H1 (cell line): ENCODE measurements around the gene POLA1. TPM values are rescaled to one million over a fixed set of nuclear protein-coding genes. Genes with fewer than 3 reads are reported as not detected.

Source experiments
- CTCF ChIA-PET: fragments of 300-600 bp; sonication (Branson Sonifier 250); formaldehyde crosslinking; loops from one replicate; lab custom pipeline; 2021; ENCODE audit not compliant: partially characterized antibody; lab: Charles Lee
- POLR2A ChIA-PET: fragments of 300-600 bp; sonication (Branson Sonifier 250); formaldehyde crosslinking; loops from one replicate; lab custom pipeline; 2021; ENCODE audit warnings: inconsistent platforms; ENCODE audit not compliant: partially characterized antibody; lab: Charles Lee
- DNase-seq, 2 experiments: peaks; one replicate each; pipeline versions ENCODE4 v3.0.0 to v3.0.0-alpha.2; 2010 to 2022; ENCODE audit warnings: low spot score in 2 of 2, low read depth in 1 of 2, mixed read lengths in 1 of 2
- FAIRE-seq: peaks from 2 replicates; lab custom pipeline; 2011; peaks lifted over from hg19 to GRCh38; lab: Jason Lieb, UNC
- H2AFZ ChIP-seq: 2 replicates; pipeline ENCODE4 v1.8.1; 2012; ENCODE audit warnings: low read length, inconsistent platforms
- H2AK5ac ChIP-seq: 2 replicates; pipeline ENCODE4 v1.6.1; 2013; ENCODE audit warnings: low read depth, low read length
- H2BK120ac ChIP-seq: replicated peaks from 2 replicates; pipeline ENCODE3; 2013; ENCODE audit warnings: low read depth, low read length, inconsistent platforms
- H2BK12ac ChIP-seq: 2 replicates; pipeline ENCODE4 v1.6.1; 2013; ENCODE audit warnings: low read depth, low read length
- H2BK15ac ChIP-seq: 2 replicates; pipeline ENCODE4 v1.6.1; 2013; ENCODE audit warnings: low read length
- H2BK20ac ChIP-seq: 2 replicates; pipeline ENCODE4 v1.6.1; 2013; ENCODE audit warnings: low read length
- H2BK5ac ChIP-seq: 2 replicates; pipeline ENCODE4 v1.6.1; 2013; ENCODE audit warnings: low read depth, low read length
- H3K14ac ChIP-seq: 2 replicates; pipeline ENCODE4 v1.6.1; 2013; ENCODE audit warnings: inconsistent platforms; ENCODE audit not compliant: insufficient read length
- H3K18ac ChIP-seq: 2 replicates; pipeline ENCODE4 v1.6.1; 2013; ENCODE audit warnings: low read length; ENCODE audit errors: extremely low read depth
- H3K23ac ChIP-seq: 2 replicates; pipeline ENCODE4 v1.6.1; 2013; ENCODE audit warnings: inconsistent platforms; ENCODE audit not compliant: insufficient read length
- H3K23me2 ChIP-seq: 2 replicates; pipeline ENCODE4 v1.6.1; 2013; ENCODE audit warnings: low read depth, low read length
- H3K27ac ChIP-seq: 2 replicates; pipeline ENCODE4 v1.6.1; 2011; ENCODE audit warnings: low read depth, low read length, inconsistent platforms
- H3K27me3 ChIP-seq, 4 experiments: replicated peaks in 1 of 4; 1 replicate in 1 of 4; 2 replicates in 3 of 4; pipeline versions ENCODE4 v1.6.1 to v1.8.1; 2011 to 2013; ENCODE audit warnings: low read length in 3 of 4, mild to moderate bottlenecking in 3 of 4, inconsistent platforms in 2 of 4, mixed read lengths in 2 of 4, moderate library complexity in 1 of 4; ENCODE audit not compliant: control insufficient read depth in 3 of 4, insufficient read depth in 3 of 4; ENCODE audit errors: extremely low read depth in 1 of 4
- H3K36me3 ChIP-seq, 4 experiments: 2 replicates each; pipeline versions ENCODE4 v1.6.1 to v1.8.1; 2011 to 2013; ENCODE audit warnings: mild to moderate bottlenecking in 4 of 4, low read length in 3 of 4, moderate library complexity in 2 of 4, control low read depth in 1 of 4, inconsistent platforms in 1 of 4; ENCODE audit not compliant: insufficient read depth in 4 of 4, control insufficient read depth in 2 of 4
- H3K4ac ChIP-seq: replicated peaks from 2 replicates; pipeline ENCODE3; 2013; ENCODE audit warnings: low read length, low read depth, mixed read lengths, inconsistent platforms; ENCODE audit not compliant: insufficient read length
- H3K4me1 ChIP-seq, 4 experiments: replicated peaks in 1 of 4; 1 replicate in 1 of 4; 2 replicates in 3 of 4; pipeline versions ENCODE4 v1.6.1 to v1.8.1; 2011 to 2013; ENCODE audit warnings: low read length in 3 of 4, inconsistent platforms in 2 of 4, mixed read lengths in 1 of 4; ENCODE audit not compliant: insufficient read depth in 4 of 4, control insufficient read depth in 3 of 4
- H3K4me2 ChIP-seq, 2 experiments: 2 replicates each; pipeline versions ENCODE4 v1.6.1 to v1.8.1; 2011 to 2013; ENCODE audit warnings: low read depth in 2 of 2, low read length in 2 of 2, control low read depth in 1 of 2, inconsistent platforms in 1 of 2, mild to moderate bottlenecking in 1 of 2; ENCODE audit not compliant: insufficient read depth in 1 of 2
- H3K4me3 ChIP-seq, 4 experiments: fragments of 200-600, 300-600 bp in 1 of 4; sonication (generic), shearing (Covaris generic), sonication (Bioruptor Twin) in 1 of 4; 2 replicates each; pipeline versions ENCODE4 v1.5.1 to v1.8.1; 2011 to 2016; ENCODE audit warnings: low read length in 4 of 4, low read depth in 3 of 4, control low read depth in 2 of 4, inconsistent platforms in 2 of 4, mild to moderate bottlenecking in 2 of 4, mixed read lengths in 1 of 4, moderate library complexity in 1 of 4; ENCODE audit not compliant: insufficient read depth in 2 of 4; ENCODE audit errors: extremely low read depth in 1 of 4
- H3K56ac ChIP-seq: replicated peaks from 2 replicates; pipeline ENCODE3; 2013; ENCODE audit warnings: low read depth, mild to moderate bottlenecking, mixed read lengths, low read length, inconsistent platforms; ENCODE audit not compliant: insufficient read length
- H3K79me1 ChIP-seq: 2 replicates; pipeline ENCODE4 v1.6.1; 2013; ENCODE audit warnings: low read depth, low read length, control low read depth
- H3K79me2 ChIP-seq, 2 experiments: 2 replicates each; pipeline versions ENCODE4 v1.6.1 to v1.8.1; 2012 to 2013; ENCODE audit warnings: low read length in 2 of 2, mild to moderate bottlenecking in 2 of 2, inconsistent platforms in 1 of 2; ENCODE audit not compliant: insufficient read depth in 2 of 2, control insufficient read depth in 1 of 2
- H3K9ac ChIP-seq, 4 experiments: replicated peaks in 1 of 4; 1 replicate in 1 of 4; 2 replicates in 3 of 4; pipeline versions ENCODE4 v1.6.1 to v1.8.1; 2011 to 2013; ENCODE audit warnings: low read depth in 3 of 4, low read length in 3 of 4, control low read depth in 2 of 4, mild to moderate bottlenecking in 2 of 4, moderate library complexity in 2 of 4, inconsistent platforms in 1 of 4; ENCODE audit errors: extremely low read depth in 1 of 4
- H3K9me3 ChIP-seq, 2 experiments: 2 replicates each; pipeline versions ENCODE4 v1.6.1 to v1.8.1; 2012 to 2013; ENCODE audit warnings: mild to moderate bottlenecking in 2 of 2, moderate library complexity in 2 of 2, control low read depth in 1 of 2, inconsistent platforms in 1 of 2, low read depth in 1 of 2, low read length in 1 of 2, mixed read lengths in 1 of 2; ENCODE audit not compliant: insufficient read depth in 2 of 2
- H4K20me1 ChIP-seq, 2 experiments: replicated peaks in 1 of 2; 2 replicates each; pipeline versions ENCODE3 to v1.8.1; 2011 to 2013; ENCODE audit warnings: inconsistent platforms in 2 of 2, low read length in 2 of 2, mild to moderate bottlenecking in 1 of 2; ENCODE audit not compliant: insufficient read depth in 2 of 2, control insufficient read depth in 1 of 2
- H4K5ac ChIP-seq: 2 replicates; pipeline ENCODE4 v1.6.1; 2013; ENCODE audit warnings: low read length, low read depth, mixed read lengths, inconsistent platforms; ENCODE audit not compliant: insufficient read length
- H4K8ac ChIP-seq: 2 replicates; pipeline ENCODE4 v1.8.0; 2013; ENCODE audit warnings: mild to moderate bottlenecking, moderate library complexity, low read length, inconsistent platforms; ENCODE audit not compliant: insufficient read depth; ENCODE audit errors: extremely low read depth
- H4K91ac ChIP-seq: replicated peaks from 2 replicates; pipeline ENCODE3; 2013; ENCODE audit warnings: low read length, mixed read lengths, inconsistent platforms; ENCODE audit not compliant: insufficient read length
- ATF3 ChIP-seq: IDR thresholded peaks from 2 replicates; pipeline ENCODE4 v1.6.1; 2011; ENCODE audit warnings: low read depth, mild to moderate bottlenecking, low read length; ENCODE audit not compliant: insufficient read depth
- KDM5A ChIP-seq: fragments of 200-600 bp; IDR thresholded peaks from 2 replicates; pipeline ENCODE4 v1.7.1; 2012; ENCODE audit warnings: mild to moderate bottlenecking, low read length, inconsistent platforms, mixed read lengths
- SAP30 ChIP-seq: fragments of 300-600 bp; sonication (generic); IDR thresholded peaks from 2 replicates; pipeline ENCODE4 v1.7.1; 2012; ENCODE audit warnings: low read length, moderate library complexity, mild to moderate bottlenecking, inconsistent platforms; ENCODE audit not compliant: insufficient read depth, insufficient replicate concordance
- WGBS, 2 experiments: shearing (Covaris generic) in 1 of 2; methylation state at CpG; one replicate each; pipeline versions ENCODE4 v1.1.6 to v1.1.7; 2013 to 2015; ENCODE audit warnings: low lambda C conversion rate in 2 of 2, mixed read lengths in 2 of 2, inconsistent platforms in 1 of 2, low coverage in 1 of 2, missing lambda C conversion rate in 1 of 2; ENCODE audit not compliant: insufficient replicate concordance in 2 of 2, insufficient coverage in 1 of 2, insufficient read length in 1 of 2; ENCODE audit errors: extremely low coverage in 1 of 2, missing lambda C conversion rate in 1 of 2; 5-methylcytosine and 5-hydroxymethylcytosine counted together
- polyA plus RNA-seq, 7 experiments: library from polyadenylated mRNA; depleted of rRNA in 3 of 7; stranded (reverse) in 5 of 7; unstranded in 2 of 7; fragments of >200 nt in 5 of 7; fragments of 200-250 nt in 2 of 7; gene quantifications; 1 replicate in 5 of 7; 2 replicates in 1 of 7; 4 replicates in 1 of 7; pipeline versions ENCODE4 v1.2.1 to v1.2.3, GENCODE V29; 2011 to 2013; ENCODE audit warnings: missing spikeins in 2 of 7, mixed read lengths in 2 of 7
- total RNA-seq: library from RNA; stranded (reverse); fragmentation: NEBNext Ultra II Directional; extraction: Animal tissue kit (Norgen Biotek cat#: 25700); gene quantifications from 2 replicates; pipeline ENCODE4 v1.2.1, GENCODE V29; 2021

Gene POLA1
- total and polyA plus RNA-seq, 2 of the 8 experiments (the other 6 are each of a cell fraction or from before 2014, with no cell fraction given): 5.6 to 34.9 TPM

GRCh38 chrX:24859211-24859841 is 165.6 kb downstream of the POLA1 start:
- FAIRE-seq (peak; percentile 24), DNase-seq (no peak)
- no peak overlapping the region for H4K91ac ChIP-seq
- H2BK5ac ChIP-seq: no peak overlapping the region
- no peaks in the 10 kb centered on the region for H3K27me3 ChIP-seq
- H3K9ac ChIP-seq: no peak overlapping the region
- no peaks in the 10 kb centered on the region; a peak in 1 of 7 replicates for H3K4me1 ChIP-seq
- no peak overlapping the region for H3K14ac ChIP-seq
- 97% methylated on average over 4 of the region's 4 CpGs; no CpG with 5 or more reads in 1 of the 2 experiments for WGBS, 2 experiments
- no peak overlapping the region for H3K4ac ChIP-seq
- no peak overlapping the region for H3K56ac ChIP-seq
- H3K9me3 ChIP-seq: no peaks in the 10 kb centered on the region
- H4K8ac ChIP-seq: no peak overlapping the region
- no peak overlapping the region for H2BK15ac ChIP-seq
- CTCF ChIA-PET: interaction anchor here (0.7 to 1.4 kb wide), 4 partner anchors 12 to 161 kb away, joined by 3 read pairs; no protein-coding TSS in a partner anchor
- H3K4me3 ChIP-seq: no peak overlapping the region
- H3K36me3 ChIP-seq: no peaks in the 10 kb centered on the region; a peak in 1 of 8 replicates
- no peaks in the 10 kb centered on the region for H4K20me1 ChIP-seq
- no peak overlapping the region for H3K4me2 ChIP-seq
- no peak overlapping the region for H3K18ac ChIP-seq
- no peak overlapping the region for H2AK5ac ChIP-seq
- no peak overlapping the region for H3K27ac ChIP-seq
- no peak overlapping the region for H2BK12ac ChIP-seq
- H2AFZ ChIP-seq: no peak overlapping the region
- H2BK20ac ChIP-seq: no peak overlapping the region
- H3K23me2 ChIP-seq: no peaks in the 10 kb centered on the region
- H3K23ac ChIP-seq: no peak overlapping the region
- POLR2A ChIA-PET: interaction anchor here (1.1 kb wide), 1 partner anchor 10 kb away, joined by 4 read pairs; no protein-coding TSS in a partner anchor
- H3K79me1 ChIP-seq: no peaks in the 10 kb centered on the region
- H3K79me2 ChIP-seq: no peaks in the 10 kb centered on the region
- no peak overlapping the region for H4K5ac ChIP-seq
- no peak overlapping the region for H2BK120ac ChIP-seq
- TF ChIP-seq KDM5A (no peak), SAP30 (no peak), ATF3 (no peak)
